ENCODE results near the gene TRIM28.

Gene TRIM28

DNA sequence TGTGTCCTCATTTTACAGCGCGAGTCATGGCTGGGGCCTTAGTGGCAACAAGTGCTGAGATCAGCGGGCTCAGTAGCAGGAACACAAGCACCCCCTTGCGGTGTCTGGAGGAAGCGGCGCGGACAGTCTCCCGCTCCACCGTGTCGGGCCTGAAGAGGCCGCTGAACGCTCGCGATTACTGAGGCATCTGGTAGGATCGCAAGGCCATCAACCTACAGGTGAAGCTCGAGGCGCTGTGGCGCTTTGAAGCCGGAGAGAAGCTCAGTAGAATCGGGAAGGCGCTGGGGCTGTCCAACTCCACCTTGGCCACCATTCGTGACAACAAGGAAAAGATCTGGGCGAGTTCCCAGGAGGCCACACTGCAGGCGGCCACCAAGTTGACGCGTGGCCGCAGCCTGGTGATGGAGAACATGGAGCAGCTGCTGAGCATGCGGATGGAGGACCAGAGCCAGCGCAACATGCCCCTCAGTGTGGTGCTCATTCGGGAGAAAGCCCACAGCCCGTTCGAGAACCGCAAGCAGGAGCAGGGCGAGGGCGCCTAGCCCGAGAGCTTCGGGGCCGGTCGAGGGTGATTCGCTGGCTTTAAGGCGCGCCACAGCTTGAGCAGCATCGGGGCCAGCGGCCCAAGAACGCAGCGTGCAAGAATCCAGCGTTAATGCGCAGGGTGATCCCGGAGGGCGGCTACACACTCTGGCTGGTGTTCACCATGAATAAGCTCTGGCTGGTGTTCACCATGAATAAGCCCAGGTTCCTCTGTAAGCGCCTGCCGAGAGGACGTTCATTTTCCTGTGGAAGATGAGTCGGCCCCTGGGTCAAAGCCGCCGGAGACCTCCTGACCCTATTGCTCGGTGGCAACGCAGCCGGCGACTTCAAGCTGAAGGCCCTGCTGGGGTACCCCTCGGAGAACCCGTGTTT is 37.6 kb downstream of the TRIM28 start:
- DNase-seq = no peak

- DNase-seq = no peak
These were observed 39.1 kb downstream of the TRIM28 start for GRCh38 chr19:58582985-58583384.

DNA sequence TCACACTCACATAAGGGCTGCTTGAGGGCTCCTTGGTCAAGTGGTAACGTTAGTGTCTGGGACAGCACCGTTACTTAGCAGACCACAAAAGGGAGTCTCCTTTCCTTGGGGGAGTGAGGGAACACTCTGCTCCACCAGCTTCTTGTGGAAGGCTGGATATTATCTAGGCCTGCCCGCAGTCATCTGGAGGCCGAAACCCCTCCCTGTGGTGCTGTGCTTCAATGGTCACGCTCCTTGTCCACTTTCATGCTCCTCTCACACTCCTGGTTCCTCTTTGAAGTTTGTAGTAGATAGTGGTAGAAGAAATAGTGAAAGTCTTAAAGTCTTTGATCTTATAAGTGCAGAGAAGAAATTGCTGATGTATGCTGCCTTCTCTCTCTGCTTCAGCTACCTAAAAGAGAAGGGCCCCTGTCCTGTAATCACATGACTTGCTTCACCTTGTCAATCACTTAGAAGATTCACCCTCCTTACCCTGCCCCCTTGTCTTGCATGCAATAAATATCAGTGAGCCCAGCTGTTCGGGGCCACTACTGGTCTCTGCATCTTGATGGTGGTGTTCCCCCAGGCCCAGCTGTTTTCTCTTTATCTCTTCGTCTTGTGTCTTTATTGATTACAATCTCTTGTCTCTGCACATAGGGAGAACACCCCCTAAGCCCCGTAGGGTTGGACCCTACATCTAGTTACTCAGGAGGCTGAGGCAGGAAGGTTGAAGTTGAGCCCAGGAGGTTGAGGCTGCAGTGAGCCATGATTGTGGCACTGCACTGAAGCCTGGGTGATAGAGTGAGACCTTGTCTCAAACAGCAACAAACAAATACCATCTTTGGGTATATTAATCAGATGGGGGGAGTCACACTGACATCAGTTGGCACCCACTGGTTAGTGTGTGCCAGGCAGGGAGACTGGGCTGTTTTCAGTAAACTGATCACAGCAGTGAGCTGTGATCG is 40.9 kb downstream of the TRIM28 start:
- no peak for DNase-seq

GRCh38 chr19:58585442-58586132 is 41.7 kb downstream of the TRIM28 start:
- DNase-seq = no peak

GRCh38 chr19:58586133-58586765 is 42.4 kb downstream of the TRIM28 start:
- no peak for DNase-seq
